Ovary (tissue), 9 donors: Measurements from ENCODE around the gene GOLIM4. TPM values are rescaled to one million over a fixed set of nuclear protein-coding genes. Genes with fewer than 3 reads are reported as not detected.

Source experiments
- DNase-seq, 5 donors: peaks; one replicate each; pipeline ENCODE4 v3.0.0-alpha.2; 2019 to 2020
- H3K27ac ChIP-seq, 2 donors: fragments of 200-600 bp; one replicate each; pipeline versions ENCODE4 v1.5.1 to v1.8.0; 2019 to 2022
- H3K27me3 ChIP-seq: fragments of 200-600 bp; one replicate; pipeline ENCODE4 v1.8.0; 2022
- H3K36me3 ChIP-seq: fragments of 200-600 bp; sonication (generic); one replicate; pipeline ENCODE4 v1.5.1; 2019
- H3K4me1 ChIP-seq: one replicate; pipeline ENCODE4 v1.8.1; 2013; ENCODE audit warnings: mild to moderate bottlenecking, moderate library complexity; ENCODE audit not compliant: insufficient read depth
- H3K4me3 ChIP-seq: fragments of 200-600 bp; sonication (generic); one replicate; pipeline ENCODE4 v1.5.1; 2017
- H3K9me3 ChIP-seq, 2 donors: fragments of 200-600 bp in 1 of 2; sonication (generic) in 1 of 2; one replicate each; pipeline versions ENCODE4 v1.5.1 to v1.8.1; 2013 to 2019; ENCODE audit warnings: mild to moderate bottlenecking in 1 of 2, moderate library complexity in 1 of 2
- CTCF ChIP-seq, 3 donors: fragments of 450-650 bp in 2 of 3; fragments of 200-600 bp in 1 of 3; IDR thresholded peaks; one replicate each; pipeline versions ENCODE4 v1.5.1 to v1.8.0; 2016 to 2022; ENCODE audit warnings: antibody characterized with exemption in 3 of 3, mild to moderate bottlenecking in 1 of 3
- EP300 ChIP-seq: sonication (generic); formaldehyde crosslinking; IDR thresholded peaks from one replicate; pipeline ENCODE4 v1.6.1; 2017; ENCODE audit warnings: antibody characterized with exemption
- POLR2A ChIP-seq: fragments of 450-650 bp; IDR thresholded peaks from one replicate; pipeline ENCODE4 v1.6.1; 2017; ENCODE audit warnings: antibody characterized with exemption, mild to moderate bottlenecking, moderate library complexity
- WGBS, 3 donors: extraction: QIAGEN DNeasy Blood & Tissue Kit in 1 of 3; methylation state at CpG; one replicate each; pipeline versions ENCODE4 v1.1.5 to v1.1.7; 2013 to 2017; 5-methylcytosine and 5-hydroxymethylcytosine counted together
- intact Hi-C, 4 donors: fragments of 100-400 bp; cut with DNase I; formaldehyde crosslinking; loops; one replicate each; pipeline versions ENCODE4 v1.11.0 to v1.15.1; 2022 to 2023
- polyA plus RNA-seq, 2 donors: library from polyadenylated mRNA; stranded (reverse); fragments of 200-250 nt in 1 of 2; fragments of 350-450 nt in 1 of 2; fragmentation: Illumina TruSeq in 1 of 2; extraction: RNeasy Lipid Tissue Mini Kit (QIAGEN cat#74804) in 1 of 2; gene quantifications; one replicate each; pipeline ENCODE4 v1.2.3, GENCODE V29; 2013 to 2014
- total RNA-seq, 7 donors: library from RNA; depleted of rRNA in 2 of 7; stranded (reverse); fragments of >200 nt in 2 of 7; fragmentation: NEBNext Ultra II Directional in 3 of 7; extraction: Animal tissue kit (Norgen Biotek cat#: 25700) in 3 of 7; gene quantifications; one replicate each; pipeline versions ENCODE4 v1.1.0 to v1.2.4, GENCODE V29; 2016 to 2023
- donor health status: DM: no; HTN: no; CAD: no; lungs with moderate emphysema.
- donor health status: DM: no; HTN: no; CAD: no.
- donor health status: Bipolar disorder and iron deficiency.
- donor health status: DM: yes; HTN: yes; CAD: no.
- donor health status: DM: no; HTN: no; CAD: no.
- donor health status: DM: yes; HTN: yes; CAD: no.

Gene GOLIM4
- total and polyA plus RNA-seq, 9 donors = 15.9 to 29.3 (median 24.1) TPM

- intact Hi-C loops = no loop called here
- Histone ChIP-seq H3K4me1 (peaks cover 5% of the 10 kb centered on the region), H3K36me3 (no peaks in the 10 kb centered on the region), H3K27me3 (no peaks in the 10 kb centered on the region), H3K4me3 (peak overlapping the region; percentile 85), H3K9me3 (no peaks in the 10 kb centered on the region), H3K27ac (peak overlapping the region; percentile 78 to 95)
- TF ChIP-seq POLR2A = no peak
- TF ChIP-seq CTCF (IDR thresholded peaks at IDR 0.05) = peak in 2 of 3 donors; percentile 27 to 30
- peak; percentile 32 to 60 (median 54) for DNase-seq
- WGBS, 3 donors = 0 to 1% (median 1%) methylated on average over 53 to 70 of the region's 70 CpGs
Measured at GRCh38 chr3:168094877-168095610, 680 bp downstream of the GOLIM4 start.

GRCh38 chr3:168094580-168094876 lies 1.2 kb downstream of the GOLIM4 start:
- Histone ChIP-seq H3K4me3 (peak overlapping the region; percentile 85), H3K27me3 (no peaks in the 10 kb centered on the region), H3K4me1 (peaks cover 7% of the 10 kb centered on the region), H3K36me3 (no peaks in the 10 kb centered on the region), H3K9me3 (no peaks in the 10 kb centered on the region), H3K27ac (peak overlapping the region; percentile 78 to 95)
- TF ChIP-seq CTCF (IDR thresholded peaks at IDR 0.05) = no peak
- TF ChIP-seq EP300 = no peak
- no peak for TF ChIP-seq POLR2A
- 0 to 2% (median 1%) methylated on average over 9 of the region's 9 CpGs for WGBS, 3 donors
- intact Hi-C loops = no loop called here
- no peak for DNase-seq

- TF ChIP-seq POLR2A = no peak
- TF ChIP-seq EP300 = no peak
- TF ChIP-seq CTCF (IDR thresholded peaks at IDR 0.05) = no peak
- DNase-seq = no peak
- Histone ChIP-seq H3K36me3 (no peaks in the 10 kb centered on the region), H3K4me1 (peaks cover 7% of the 10 kb centered on the region), H3K27ac (no peak overlapping the region), H3K9me3 (no peaks in the 10 kb centered on the region), H3K27me3 (no peaks in the 10 kb centered on the region), H3K4me3 (peak overlapping the region; percentile 85)
- 52 to 64% (median 55%) methylated on average over 3 of the region's 3 CpGs for WGBS, 3 donors
- intact Hi-C loops = no loop called here
Measured at GRCh38 chr3:168093790-168094189, 1.9 kb downstream of the GOLIM4 start.

GRCh38 chr3:168093229-168093628 lies 2.5 kb downstream of the GOLIM4 start:
- intact Hi-C loops = no loop called here
- Histone ChIP-seq H3K27ac (no peak overlapping the region), H3K36me3 (no peaks in the 10 kb centered on the region), H3K27me3 (no peaks in the 10 kb centered on the region), H3K4me3 (no peak overlapping the region), H3K9me3 (no peaks in the 10 kb centered on the region), H3K4me1 (peaks cover 9% of the 10 kb centered on the region)
- TF ChIP-seq CTCF (IDR thresholded peaks at IDR 0.05) = no peak
- no peak for TF ChIP-seq POLR2A
- no peak for TF ChIP-seq EP300
- WGBS, 3 donors = 63 to 72% (median 66%) methylated on average over 2 of the region's 2 CpGs
- no peak for DNase-seq
